Panc1 (cell line): ENCODE data around the gene TSPAN17.

Source experiments
- POLR2AphosphoS5 ChIP-seq: IDR thresholded peaks from 2 replicates; pipeline ENCODE4 v1.6.1; 2012; ENCODE audit warnings: mild to moderate bottlenecking, low read depth, low read length, moderate library complexity
- SIN3A ChIP-seq: IDR thresholded peaks from 2 replicates; pipeline ENCODE4 v1.6.1; 2012; ENCODE audit warnings: low read depth, mild to moderate bottlenecking, low read length, moderate library complexity, borderline replicate concordance; ENCODE audit not compliant: insufficient read depth
- TF ChIP-seq, protein P1 (sequence below): fragments of 450-650 bp; IDR thresholded peaks from 2 replicates; pipeline ENCODE4 v1.5.1; 2017; ENCODE audit warnings: mild to moderate bottlenecking

DNA sequence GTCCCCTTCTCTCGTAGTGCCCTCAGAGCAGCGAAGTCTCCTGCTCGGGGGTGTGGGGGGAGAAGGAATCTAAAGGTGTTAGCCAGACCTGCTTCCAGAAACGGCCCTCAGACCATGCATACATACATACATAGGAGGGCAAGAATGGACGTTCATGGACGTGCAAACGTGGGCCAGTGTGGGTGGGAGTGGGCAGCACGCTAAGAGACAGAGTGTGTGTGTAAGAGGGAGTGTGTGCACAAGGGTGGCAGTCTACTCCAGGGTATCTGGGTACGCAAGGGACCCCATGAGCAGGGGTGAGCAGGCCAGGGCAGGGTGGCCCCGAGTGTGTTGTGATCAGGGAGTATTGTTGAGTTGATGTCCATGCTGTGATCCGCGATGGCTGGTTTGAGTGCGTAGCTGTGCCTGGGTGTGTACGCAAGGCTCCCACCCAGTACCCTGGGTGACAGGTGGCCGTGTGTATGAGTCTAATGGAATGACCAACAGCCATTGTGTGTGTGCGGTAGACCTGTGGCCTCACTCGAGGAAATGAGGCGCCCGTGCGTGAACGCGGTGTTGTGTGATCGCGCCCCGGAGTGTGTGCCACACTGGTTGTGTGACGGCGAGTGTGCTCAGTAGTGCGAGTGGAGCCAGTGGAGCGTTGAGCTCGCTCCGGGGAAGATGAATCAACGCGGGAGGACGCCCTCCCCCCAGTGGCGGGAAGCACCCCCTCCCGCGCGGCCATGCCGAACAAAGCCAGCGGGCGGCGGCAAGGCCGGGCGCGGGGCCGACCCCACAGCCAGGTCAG, 38.2 kb upstream of the TSPAN17 start:
- TF ChIP-seq POLR2AphosphoS5 (no peak), SIN3A (no peak)
- TF ChIP-seq, protein P1, sequence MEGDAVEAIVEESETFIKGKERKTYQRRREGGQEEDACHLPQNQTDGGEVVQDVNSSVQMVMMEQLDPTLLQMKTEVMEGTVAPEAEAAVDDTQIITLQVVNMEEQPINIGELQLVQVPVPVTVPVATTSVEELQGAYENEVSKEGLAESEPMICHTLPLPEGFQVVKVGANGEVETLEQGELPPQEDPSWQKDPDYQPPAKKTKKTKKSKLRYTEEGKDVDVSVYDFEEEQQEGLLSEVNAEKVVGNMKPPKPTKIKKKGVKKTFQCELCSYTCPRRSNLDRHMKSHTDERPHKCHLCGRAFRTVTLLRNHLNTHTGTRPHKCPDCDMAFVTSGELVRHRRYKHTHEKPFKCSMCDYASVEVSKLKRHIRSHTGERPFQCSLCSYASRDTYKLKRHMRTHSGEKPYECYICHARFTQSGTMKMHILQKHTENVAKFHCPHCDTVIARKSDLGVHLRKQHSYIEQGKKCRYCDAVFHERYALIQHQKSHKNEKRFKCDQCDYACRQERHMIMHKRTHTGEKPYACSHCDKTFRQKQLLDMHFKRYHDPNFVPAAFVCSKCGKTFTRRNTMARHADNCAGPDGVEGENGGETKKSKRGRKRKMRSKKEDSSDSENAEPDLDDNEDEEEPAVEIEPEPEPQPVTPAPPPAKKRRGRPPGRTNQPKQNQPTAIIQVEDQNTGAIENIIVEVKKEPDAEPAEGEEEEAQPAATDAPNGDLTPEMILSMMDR: no peak
